OCI-LY7 (cell line): ENCODE measurements around the gene GTPBP2. TPM values are rescaled to one million over a fixed set of nuclear protein-coding genes. Genes with fewer than 3 reads are reported as not detected.

Experiments
- BruUV-seq: library from RNA; stranded (reverse); fragments of 400-500 nt; replicated peaks from 2 replicates; lab custom pipeline; 2021; lab: Mats Ljungman, UMichigan
- CTCF ChIA-PET: fragments of 300-600 bp; sonication (Branson Sonifier 250); formaldehyde crosslinking; loops from one replicate; lab custom pipeline; 2022; ENCODE audit warnings: antibody characterized with exemption; ENCODE audit not compliant: unreplicated experiment; lab: Charles Lee
- POLR2A ChIA-PET: fragments of 300-600 bp; sonication (Branson Sonifier 250); formaldehyde crosslinking; loops from one replicate; lab custom pipeline; 2022; ENCODE audit warnings: antibody characterized with exemption; lab: Charles Lee
- DNase-seq: peaks from one replicate; pipeline ENCODE4 v3.0.0-alpha.2; 2015; ENCODE audit warnings: low spot score
- H2AFZ ChIP-seq: fragments of 200-600 bp; sonication (generic), shearing (Covaris generic); 2 replicates; pipeline ENCODE4 v1.6.1; 2014; ENCODE audit warnings: mild to moderate bottlenecking, antibody characterized with exemption, low read length, moderate library complexity
- H3K27ac ChIP-seq: fragments of 200-600 bp; sonication (generic); 2 replicates; pipeline ENCODE4 v1.5.1; 2014; ENCODE audit warnings: mixed run types, low read depth, mild to moderate bottlenecking, moderate library complexity, low read length, inconsistent platforms; ENCODE audit not compliant: poor library complexity, severe bottlenecking
- H3K36me3 ChIP-seq: fragments of 200-600 bp; sonication (generic); 2 replicates; pipeline ENCODE4 v1.6.1; 2014; ENCODE audit warnings: mild to moderate bottlenecking, antibody characterized with exemption, low read length, moderate library complexity, mixed read lengths; ENCODE audit not compliant: insufficient read depth
- H3K4me1 ChIP-seq: fragments of 200-600 bp; sonication (generic); 2 replicates; pipeline ENCODE4 v1.5.1; 2014; ENCODE audit warnings: mild to moderate bottlenecking, low read length; ENCODE audit not compliant: insufficient read depth, poor library complexity, severe bottlenecking
- H3K4me2 ChIP-seq: fragments of 200-600 bp; sonication (generic); 2 replicates; pipeline ENCODE4 v1.6.1; 2014; ENCODE audit warnings: mild to moderate bottlenecking, low read length
- H3K4me3 ChIP-seq: fragments of 200-600 bp; sonication (generic); 2 replicates; pipeline ENCODE4 v1.5.1; 2014; ENCODE audit warnings: mild to moderate bottlenecking, low read depth, low read length; ENCODE audit not compliant: poor library complexity, severe bottlenecking
- H3K79me2 ChIP-seq: fragments of 200-600 bp; sonication (generic); 2 replicates; pipeline ENCODE4 v1.6.1; 2016; ENCODE audit warnings: low read depth, mild to moderate bottlenecking, low read length, moderate library complexity, mixed read lengths; ENCODE audit not compliant: insufficient read depth
- H3K9me2 ChIP-seq: fragments of 200-600 bp; sonication (generic); 2 replicates; pipeline ENCODE4 v1.6.1; 2016; ENCODE audit warnings: mild to moderate bottlenecking, low read length, mixed read lengths; ENCODE audit not compliant: insufficient read depth
- H3K9me3 ChIP-seq: fragments of 200-600 bp; sonication (generic); 2 replicates; pipeline ENCODE4 v1.6.1; 2014; ENCODE audit warnings: mild to moderate bottlenecking, mixed run types, low read length, mixed read lengths
- H4K20me1 ChIP-seq: fragments of 200-600 bp; sonication (generic); 2 replicates; pipeline ENCODE4 v1.6.1; 2014; ENCODE audit warnings: mild to moderate bottlenecking, antibody characterized with exemption, low read length, moderate library complexity, mixed read lengths; ENCODE audit not compliant: insufficient read depth
- EZH2phosphoT487 ChIP-seq: fragments of 200-600 bp; sonication (generic); IDR thresholded peaks from 2 replicates; pipeline ENCODE4 v1.6.1; 2018; ENCODE audit warnings: low read depth, borderline replicate concordance, mild to moderate bottlenecking, mixed run types, antibody characterized with exemption, low read length, moderate library complexity, mixed read lengths
- intact Hi-C: fragments of 100-400 bp; cut with micrococcal nuclease; formaldehyde crosslinking; loops from one replicate; pipeline ENCODE4 v1.10.0; 2022; ENCODE audit not compliant: unreplicated experiment
- total RNA-seq, 2 experiments: library from RNA; depleted of rRNA in 1 of 2; stranded (reverse); fragments of >200 nt in 1 of 2; shearing (Covaris generic) in 1 of 2; gene quantifications; 2 replicates each; pipeline ENCODE4 v1.2.3, GENCODE V29; 2014 to 2022
- TF ChIP-seq, protein P1 (sequence below): fragments of 200-600 bp; sonication (generic); conservative IDR thresholded peaks from 2 replicates; pipeline ENCODE4 v1.5.1; 2014; ENCODE audit warnings: mild to moderate bottlenecking, antibody characterized with exemption, low read length, moderate library complexity, mixed read lengths

Gene GTPBP2
- total RNA-seq, 2 experiments from 2014 or later: 64.8 to 86.5 TPM

- no peaks in the 10 kb centered on the region for H3K4me1 ChIP-seq
- no peaks in the 10 kb centered on the region for H3K9me2 ChIP-seq
- no peak overlapping the region for H3K27ac ChIP-seq
- H3K4me2 ChIP-seq: no peak overlapping the region
- no peak overlapping the region for H3K4me3 ChIP-seq
- no peak for TF ChIP-seq EZH2phosphoT487
- TF ChIP-seq, protein P1, sequence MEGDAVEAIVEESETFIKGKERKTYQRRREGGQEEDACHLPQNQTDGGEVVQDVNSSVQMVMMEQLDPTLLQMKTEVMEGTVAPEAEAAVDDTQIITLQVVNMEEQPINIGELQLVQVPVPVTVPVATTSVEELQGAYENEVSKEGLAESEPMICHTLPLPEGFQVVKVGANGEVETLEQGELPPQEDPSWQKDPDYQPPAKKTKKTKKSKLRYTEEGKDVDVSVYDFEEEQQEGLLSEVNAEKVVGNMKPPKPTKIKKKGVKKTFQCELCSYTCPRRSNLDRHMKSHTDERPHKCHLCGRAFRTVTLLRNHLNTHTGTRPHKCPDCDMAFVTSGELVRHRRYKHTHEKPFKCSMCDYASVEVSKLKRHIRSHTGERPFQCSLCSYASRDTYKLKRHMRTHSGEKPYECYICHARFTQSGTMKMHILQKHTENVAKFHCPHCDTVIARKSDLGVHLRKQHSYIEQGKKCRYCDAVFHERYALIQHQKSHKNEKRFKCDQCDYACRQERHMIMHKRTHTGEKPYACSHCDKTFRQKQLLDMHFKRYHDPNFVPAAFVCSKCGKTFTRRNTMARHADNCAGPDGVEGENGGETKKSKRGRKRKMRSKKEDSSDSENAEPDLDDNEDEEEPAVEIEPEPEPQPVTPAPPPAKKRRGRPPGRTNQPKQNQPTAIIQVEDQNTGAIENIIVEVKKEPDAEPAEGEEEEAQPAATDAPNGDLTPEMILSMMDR: no peak
- H3K36me3 ChIP-seq: peaks cover 87% of the 10 kb centered on the region
- intact Hi-C loops: no loop called here
- H4K20me1 ChIP-seq: no peaks in the 10 kb centered on the region
- DNase-seq: no peak
- POLR2A ChIA-PET: interaction anchor here (0.5 kb wide), 1 partner anchor 359 kb away, joined by 3 read pairs; no protein-coding TSS in a partner anchor
- no peak overlapping the region for H2AFZ ChIP-seq
- no peaks in the 10 kb centered on the region for H3K79me2 ChIP-seq
- no TSS peak for BruUV-seq
- no peaks in the 10 kb centered on the region for H3K9me3 ChIP-seq
- CTCF ChIA-PET: no interaction called here
These were observed 45.2 kb upstream of the GTPBP2 start for GRCh38 chr6:43674291-43674690.

- H3K9me2 ChIP-seq: no peaks in the 10 kb centered on the region
- ChIA-PET CTCF (no interaction called here), POLR2A (interaction anchor here (0.6 kb wide), 1 partner anchor 1327 kb away, joined by 6 read pairs; no protein-coding TSS in a partner anchor)
- no peaks in the 10 kb centered on the region for H3K79me2 ChIP-seq
- H3K9me3 ChIP-seq: no peaks in the 10 kb centered on the region
- no peaks in the 10 kb centered on the region for H3K4me1 ChIP-seq
- no TSS peak for BruUV-seq
- no peak overlapping the region for H3K27ac ChIP-seq
- H2AFZ ChIP-seq: no peak overlapping the region
- DNase-seq: no peak
- H4K20me1 ChIP-seq: no peaks in the 10 kb centered on the region
- peaks cover 80% of the 10 kb centered on the region for H3K36me3 ChIP-seq
- H3K4me3 ChIP-seq: no peak overlapping the region
- intact Hi-C loops: no loop called here
- no peak for TF ChIP-seq EZH2phosphoT487
- TF ChIP-seq, protein P1: no peak
- no peak overlapping the region for H3K4me2 ChIP-seq
These were observed 44.5 kb upstream of the GTPBP2 start for GRCh38 chr6:43673444-43674084.
